GM18520 (cell line): ENCODE results near the gene FASLG.
"Not testable (repeated sequence)": the region's sequence is repeated elsewhere in the genome, so short reads cannot be mapped to it uniquely, and the experiment has no call there.

Experiments
- ATAC-seq: cut with Tn5 transposase; IDR thresholded peaks from one replicate; pipeline ENCODE4 v1.9.1; 2021; ENCODE audit not compliant: unreplicated experiment

The FASLG gene

DNA sequence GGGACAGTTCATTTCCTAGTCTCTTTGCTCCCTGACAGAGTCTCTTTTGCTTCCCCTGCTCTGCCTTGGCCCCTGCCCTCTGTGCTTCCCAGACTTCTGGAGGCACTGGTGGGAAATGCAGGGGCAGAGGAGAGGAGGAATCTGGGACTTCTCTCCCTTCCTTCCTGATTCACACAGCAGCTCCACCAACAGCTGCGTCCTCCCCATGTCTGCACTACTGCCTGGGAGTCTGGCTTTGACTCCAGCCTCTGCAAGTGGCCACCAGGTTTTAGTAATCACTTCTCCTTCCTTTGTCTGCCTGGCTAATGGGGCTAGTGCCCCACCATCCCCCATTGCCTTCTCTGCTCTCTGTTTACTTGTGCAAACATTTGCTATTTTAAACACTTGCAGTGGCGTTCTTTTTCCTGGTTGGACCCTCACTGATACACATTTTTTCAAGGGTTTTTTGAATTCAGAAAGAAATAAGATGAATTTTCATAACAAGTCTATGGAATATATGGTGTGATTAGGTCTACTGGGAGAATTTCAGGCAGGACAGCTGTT is 21.9 kb downstream of the FASLG start:
- no peak for ATAC-seq

DNA sequence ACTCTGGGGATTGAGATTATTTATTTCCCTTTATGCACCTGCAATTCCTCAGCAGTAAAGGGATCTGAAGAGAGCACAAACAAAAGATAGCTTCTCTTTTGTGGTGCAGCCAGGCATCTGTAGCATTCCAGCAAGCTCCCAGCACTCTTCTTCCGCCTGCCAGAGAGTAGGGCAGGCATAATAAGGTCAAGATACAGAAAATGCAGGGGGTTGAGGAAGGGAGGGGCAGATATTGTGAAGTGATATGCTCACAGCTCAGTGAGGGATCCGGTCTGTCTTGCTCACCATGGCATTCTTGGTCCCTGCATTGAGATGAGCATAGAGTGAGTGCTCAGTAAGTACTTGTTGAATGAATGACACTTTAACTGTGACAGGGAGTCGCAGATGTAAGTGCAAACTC is 23.9 kb downstream of the FASLG start:
- no peak for ATAC-seq

DNA sequence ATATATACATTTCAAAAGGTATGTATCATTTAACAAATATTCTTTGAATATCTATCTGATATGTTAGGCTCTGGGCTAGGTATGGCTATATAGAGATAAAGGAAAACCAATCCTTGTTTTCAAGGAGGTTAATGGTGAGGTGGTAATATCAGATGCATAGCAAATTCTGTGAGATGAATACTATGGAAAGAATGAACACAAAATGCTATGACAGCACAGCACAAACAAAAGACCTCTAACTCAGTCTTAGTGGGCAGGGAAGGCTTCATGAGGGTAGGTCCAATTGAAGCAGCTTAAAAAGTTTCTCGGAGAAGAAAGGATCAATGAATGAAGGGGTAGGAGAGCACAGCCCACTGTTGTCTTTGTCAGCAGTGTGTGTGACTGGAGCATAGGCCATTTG is 27.2 kb downstream of the FASLG start:
- no peak for ATAC-seq

DNA sequence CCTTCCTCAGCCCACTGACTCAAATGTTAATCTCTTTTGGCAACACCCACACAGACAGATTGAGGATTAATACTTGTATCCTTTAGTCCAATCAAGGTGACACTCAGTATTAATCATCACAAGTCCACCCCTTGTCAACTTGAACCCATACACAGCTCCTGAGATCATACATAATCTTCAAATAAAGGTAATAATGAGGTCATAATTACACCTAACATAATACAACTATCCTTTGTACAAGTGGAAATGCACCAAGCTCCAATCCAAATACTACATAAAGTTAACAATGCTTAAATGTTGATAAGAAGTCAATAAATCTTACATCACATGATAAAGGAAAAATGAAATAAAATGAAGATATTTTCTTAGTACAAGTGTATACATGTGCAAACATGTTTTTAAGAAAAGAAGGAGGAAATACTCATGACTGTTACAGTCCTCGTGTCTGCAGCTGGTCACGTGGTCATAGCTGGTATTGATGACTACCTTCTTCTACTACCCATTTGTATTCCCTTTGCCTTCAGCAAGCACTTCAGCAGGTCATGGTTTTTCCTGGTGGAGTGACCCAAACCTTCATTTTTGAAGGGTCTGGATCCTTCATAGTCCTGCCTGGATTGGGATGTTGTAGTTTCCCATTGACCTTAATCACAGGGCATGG is 29.7 kb downstream of the FASLG start:
- not testable (repeated sequence) for ATAC-seq

DNA sequence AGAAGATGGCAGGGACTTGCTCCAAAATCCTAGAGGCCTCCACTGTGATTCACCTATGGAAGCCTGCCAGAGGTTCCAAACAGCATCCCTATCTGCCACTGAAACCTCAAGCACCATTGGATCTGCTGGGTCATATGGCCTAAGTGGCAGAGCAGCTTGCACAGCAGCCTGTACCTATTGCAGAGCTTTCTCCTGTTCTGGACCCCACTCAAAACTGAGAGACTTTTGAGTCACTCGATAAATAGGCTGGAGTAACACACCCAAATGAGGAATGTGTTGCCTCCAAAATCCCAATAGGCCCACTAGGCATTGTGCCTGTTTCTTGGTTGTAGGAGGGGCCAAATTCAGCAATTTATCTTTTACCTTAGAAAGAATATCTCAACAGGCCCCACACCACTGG is 32.0 kb downstream of the FASLG start:
- ATAC-seq = not testable (repeated sequence)

DNA sequence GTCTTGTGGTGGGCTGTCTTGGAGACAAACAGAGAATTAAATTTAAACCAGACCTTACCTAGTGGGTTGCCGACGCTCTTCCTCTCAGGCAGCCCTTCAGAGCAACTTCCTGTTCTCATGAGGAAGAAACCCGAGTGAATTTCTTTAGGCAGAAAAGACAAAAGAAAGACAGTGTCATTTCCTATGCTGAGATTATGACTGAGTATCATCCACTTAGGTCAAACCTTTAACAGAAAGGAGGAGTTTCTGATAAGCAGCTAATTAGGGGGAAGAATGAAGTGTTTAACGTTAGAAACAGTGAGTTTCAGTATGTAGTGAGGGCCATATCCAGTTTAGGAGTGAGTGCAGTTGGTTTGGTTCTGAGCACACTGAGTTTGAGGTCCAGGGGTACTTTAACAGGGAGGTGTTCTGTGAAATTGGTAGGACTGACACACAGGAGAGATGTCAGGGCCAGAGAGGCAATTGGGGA is 38.7 kb downstream of the FASLG start:
- ATAC-seq = no peak

DNA sequence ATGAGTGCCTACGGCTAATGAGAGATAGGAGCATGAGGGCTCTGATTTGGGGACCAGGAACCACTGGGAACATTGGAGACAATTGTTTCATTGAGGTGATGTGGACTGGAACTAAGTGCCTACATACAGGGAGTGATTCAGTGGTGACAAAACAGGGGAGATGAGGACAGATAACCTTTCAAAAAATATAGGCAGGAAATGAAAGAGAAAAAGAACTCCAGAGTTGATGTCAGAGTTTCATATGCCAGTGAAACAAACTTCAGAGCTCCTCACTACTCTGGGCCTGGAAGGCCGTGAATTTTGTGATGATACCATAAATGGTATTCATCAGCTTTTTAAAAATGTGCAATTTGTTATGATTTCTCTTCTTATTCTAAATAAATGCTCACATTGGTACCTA is 39.3 kb downstream of the FASLG start:
- no peak for ATAC-seq

DNA sequence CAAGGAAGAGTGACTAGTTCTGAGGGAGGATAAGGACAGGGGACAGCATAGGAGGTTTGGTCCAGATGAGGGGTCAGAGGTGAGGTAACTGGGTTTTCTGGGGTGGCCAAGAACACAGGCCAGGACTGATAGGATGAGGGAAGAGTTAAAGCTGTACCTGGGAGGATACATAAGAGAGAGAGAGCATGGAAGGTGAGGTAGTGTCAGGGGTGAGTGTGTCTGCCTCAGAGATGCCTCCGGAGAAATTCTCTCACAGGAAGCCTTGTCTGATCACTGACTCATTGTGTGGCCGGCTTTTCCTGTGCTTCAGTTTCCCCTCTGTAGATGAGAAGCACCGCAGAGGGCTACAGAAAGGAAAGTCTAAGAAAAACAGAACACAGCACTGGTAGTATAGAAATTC is 40.2 kb downstream of the FASLG start:
- no peak for ATAC-seq

DNA sequence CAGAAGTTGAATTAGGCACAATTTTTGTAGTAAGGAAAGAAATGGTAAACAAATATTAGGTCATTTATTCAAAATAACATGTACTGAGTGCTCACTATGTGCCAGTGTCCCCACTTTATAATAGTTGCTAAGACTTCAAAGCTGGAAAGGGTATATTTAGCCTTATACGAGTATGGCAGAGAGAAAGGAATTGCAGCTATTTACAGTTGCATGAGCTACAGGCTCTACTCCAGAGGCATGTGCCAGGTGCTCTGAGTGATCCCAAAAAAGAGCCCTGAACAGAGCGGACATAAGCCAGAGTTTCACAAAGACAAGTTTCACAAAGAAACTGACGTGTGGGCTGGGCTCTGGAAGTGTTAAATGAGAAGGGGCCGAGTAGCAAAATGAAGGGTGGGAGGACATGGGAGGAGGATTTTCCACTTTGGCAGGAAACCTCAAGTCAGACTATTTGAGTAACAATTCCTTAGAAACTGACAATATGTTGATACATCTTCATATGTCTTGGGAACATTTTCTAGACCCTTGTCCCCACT is 40.9 kb downstream of the FASLG start:
- ATAC-seq = no peak

DNA sequence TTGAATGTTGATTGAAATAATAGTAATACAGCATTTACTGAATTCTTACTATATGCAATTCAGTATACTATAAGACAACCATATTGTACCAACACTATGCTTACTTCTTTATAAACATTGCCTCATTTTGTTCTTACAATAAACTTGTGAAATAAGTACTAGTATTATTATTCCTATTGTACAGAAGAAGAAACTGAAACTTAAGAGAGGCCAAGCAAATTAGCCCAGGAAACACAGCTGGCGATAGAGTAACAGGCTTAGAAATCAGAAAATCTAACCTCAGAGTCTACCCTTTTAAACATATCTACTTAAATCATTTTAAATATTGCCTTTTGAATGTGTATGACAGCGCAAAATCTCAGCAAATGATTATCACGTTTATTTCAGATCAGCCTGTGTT is 41.7 kb downstream of the FASLG start:
- ATAC-seq = no peak

DNA sequence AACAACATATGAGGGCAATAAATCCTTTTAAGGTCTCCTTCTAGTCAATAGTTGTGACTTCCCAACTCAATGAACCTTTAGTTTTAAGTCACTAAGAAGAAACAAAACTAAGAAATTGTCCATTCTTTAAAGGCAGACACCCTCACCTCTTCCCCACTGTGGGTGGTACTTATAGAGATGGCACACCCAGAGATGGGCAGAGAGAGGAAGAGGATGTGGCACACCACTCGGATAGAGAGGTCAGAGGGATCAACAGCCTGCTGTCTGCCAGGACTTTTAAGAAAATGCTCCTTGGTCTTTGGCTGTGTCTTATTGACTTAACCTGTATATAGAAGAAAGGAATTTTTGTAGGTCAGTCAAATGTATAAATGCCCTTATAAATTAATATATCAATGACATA is 45.1 kb downstream of the FASLG start:
- no peak for ATAC-seq

DNA sequence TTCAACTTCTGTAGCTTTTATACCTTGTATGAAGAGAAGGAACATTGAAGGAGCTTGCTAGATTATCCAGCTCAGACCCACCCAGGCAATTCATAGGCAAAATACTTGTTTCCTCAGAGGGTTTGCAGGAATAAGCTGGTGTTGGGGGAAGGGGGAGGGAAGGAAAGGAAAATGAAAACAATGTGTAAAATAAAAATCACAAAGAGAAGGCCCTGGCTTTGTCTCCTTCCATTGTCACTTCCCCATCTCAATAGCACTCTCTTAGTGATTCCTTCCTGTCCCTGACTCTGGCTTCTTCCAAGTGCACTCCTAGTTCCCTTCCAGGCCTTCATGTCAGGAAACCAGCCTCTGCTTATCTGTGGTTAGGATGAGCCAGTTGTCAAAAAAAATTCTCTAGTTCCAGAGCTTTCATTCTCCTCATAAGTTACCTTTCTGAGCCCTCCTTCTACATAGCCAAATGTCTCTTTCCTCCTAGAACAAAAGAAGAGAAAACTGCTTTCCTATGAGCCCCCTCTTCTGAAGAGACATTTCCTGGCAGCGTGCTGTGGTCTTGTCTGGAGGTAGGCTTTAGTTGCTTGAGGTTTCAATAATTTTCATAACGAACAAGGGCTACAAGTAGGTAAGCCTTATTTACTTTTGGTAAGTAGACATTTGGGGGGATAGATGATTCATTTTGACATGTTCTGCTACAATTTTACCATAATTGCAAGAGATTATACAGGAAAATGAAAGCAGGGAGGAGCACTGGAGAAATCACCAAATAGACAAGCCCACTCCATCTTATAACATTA is 45.7 kb downstream of the FASLG start:
- no peak for ATAC-seq

DNA sequence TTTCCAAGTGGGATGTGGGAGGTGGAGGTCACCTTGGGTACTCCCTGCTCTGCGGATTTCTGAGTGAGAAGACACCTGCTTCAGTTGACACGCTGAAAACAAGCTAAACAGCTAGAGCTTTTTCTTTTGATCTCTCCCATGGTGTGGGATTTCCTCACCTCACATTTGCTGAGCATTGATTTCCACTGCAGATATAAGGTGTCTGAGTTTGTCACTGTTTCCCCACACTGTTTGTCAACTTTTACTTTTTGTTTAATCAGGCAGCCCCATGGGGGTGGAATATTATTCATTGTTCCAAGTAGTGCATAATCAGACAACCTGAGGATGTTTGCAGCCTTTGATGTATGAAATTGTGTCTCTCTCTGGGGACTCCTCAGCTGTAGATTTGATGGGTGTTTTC is 49.5 kb downstream of the FASLG start:
- ATAC-seq = no peak

DNA sequence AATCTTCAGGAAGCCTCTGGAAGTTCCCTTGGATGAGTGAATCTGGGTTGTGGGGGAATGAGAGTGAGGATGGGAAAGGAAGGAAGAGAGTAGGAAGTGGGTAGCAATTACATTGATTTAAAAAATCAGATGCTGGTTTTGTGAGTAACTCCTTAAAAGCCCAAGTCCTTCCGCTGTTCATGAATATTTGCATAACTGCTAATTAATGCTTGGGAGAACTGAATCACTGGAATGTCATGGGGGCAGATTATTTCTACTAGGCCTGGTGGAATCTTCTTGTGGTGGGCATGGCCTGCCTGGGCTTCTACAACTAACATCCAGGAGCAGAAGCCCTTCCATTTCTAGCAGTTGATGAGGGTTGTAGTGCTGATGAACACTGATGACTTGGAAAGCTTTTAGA is 52.7 kb downstream of the FASLG start:
- no peak for ATAC-seq

DNA sequence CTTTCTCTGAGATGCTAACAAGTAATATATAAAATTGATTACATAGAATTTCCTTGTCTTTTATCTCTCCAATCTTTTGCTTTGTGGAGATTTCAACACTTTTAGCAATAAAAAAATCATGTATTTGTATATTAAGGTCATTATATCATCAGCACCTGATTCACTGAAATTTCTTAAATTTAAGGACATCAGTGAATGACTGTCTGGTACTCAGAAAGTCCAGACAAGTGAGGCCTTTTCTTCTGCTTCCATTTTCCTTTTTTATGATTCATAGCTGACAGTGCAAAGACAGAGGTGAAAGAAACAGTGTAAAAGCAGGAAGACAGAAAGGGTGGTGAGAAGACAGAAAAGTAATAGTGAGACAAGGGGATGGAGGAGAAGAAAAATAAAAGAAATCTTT is 54.6 kb downstream of the FASLG start:
- ATAC-seq = no peak
